ENCODE results near the gene CLC. TPM values are rescaled to one million over a fixed set of nuclear protein-coding genes. Genes with fewer than 3 reads are reported as not detected.

Gene CLC
- total and polyA plus RNA-seq, 2 of the 13 experiments (the other 11 are each of a cell fraction or from before 2014, with no cell fraction given): not detected

DNA sequence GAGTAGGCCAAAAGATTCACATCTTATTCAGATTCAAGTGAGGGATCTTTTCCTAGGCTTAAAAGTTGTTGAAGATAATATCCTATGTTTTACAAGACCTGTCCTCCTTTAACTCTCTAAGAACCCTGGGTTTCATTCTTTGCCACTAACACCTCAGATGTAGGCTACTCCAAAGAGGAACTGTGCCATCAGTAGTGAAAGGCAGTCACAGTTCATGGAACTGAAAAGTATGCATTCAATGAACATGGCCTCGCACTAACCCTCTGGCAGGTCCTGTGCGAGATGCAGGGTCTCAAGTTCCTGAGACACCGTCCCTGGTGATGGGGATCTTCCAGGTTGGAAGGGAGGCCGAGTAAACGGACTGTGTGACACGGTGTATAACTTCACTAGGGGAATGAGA lies 29.2 kb downstream of the CLC start:
- in situ Hi-C loops (cut with HindIII; ENCODE audit: extremely low pct_ligation_motif_present, low pct_unique_long_range_greater_than_20kb) (no loop called here), intact Hi-C loops (cut with micrococcal nuclease; ENCODE audit: unreplicated experiment) (no loop called here)
- Histone ChIP-seq H3K27ac (ENCODE audit: extremely low read length, insufficient read depth, low read length) (no peak overlapping the region), H3K27me3 (ENCODE audit: control insufficient read depth in 1 of 2, insufficient read depth in 2 of 2, low read length in 2 of 2) (no peaks in the 10 kb centered on the region; a peak in 2 of 5 replicates), H3K9ac (ENCODE audit: insufficient read depth, low read depth, low read length) (no peak overlapping the region), H4K20me1 (ENCODE audit: insufficient read depth, low read length) (no peaks in the 10 kb centered on the region), H3K9me3 (ENCODE audit: low read length) (no peaks in the 10 kb centered on the region), H2AFZ (ENCODE audit: low read length) (no peak overlapping the region), H3K4me3 (replicated peaks in 1 of 3; ENCODE audit: insufficient read depth in 1 of 3, low read depth in 2 of 3, low read length in 3 of 3) (no peak overlapping the region), H3K36me3 (replicated peaks in 1 of 2; ENCODE audit: control insufficient read depth in 1 of 2, insufficient read depth in 2 of 2, low read length in 2 of 2) (no peaks in the 10 kb centered on the region), H3K4me2 (ENCODE audit: low read depth, low read length) (no peak overlapping the region), H3K4me1 (ENCODE audit: insufficient read depth, low read length) (peaks cover 15% of the 10 kb centered on the region), H3K79me2 (ENCODE audit: insufficient read depth, low read length) (no peaks in the 10 kb centered on the region)
- ChIA-PET POLR2A (no interaction called here), CTCF (ENCODE audit: low intra/inter-chr PET ratio, low total read pairs) (no interaction called here)
- DNase-seq (ENCODE audit: low spot score): no peak
- BruUV-seq (replicated peaks): no TSS peak
- no peak for FAIRE-seq
- TF ChIP-seq, protein P1, sequence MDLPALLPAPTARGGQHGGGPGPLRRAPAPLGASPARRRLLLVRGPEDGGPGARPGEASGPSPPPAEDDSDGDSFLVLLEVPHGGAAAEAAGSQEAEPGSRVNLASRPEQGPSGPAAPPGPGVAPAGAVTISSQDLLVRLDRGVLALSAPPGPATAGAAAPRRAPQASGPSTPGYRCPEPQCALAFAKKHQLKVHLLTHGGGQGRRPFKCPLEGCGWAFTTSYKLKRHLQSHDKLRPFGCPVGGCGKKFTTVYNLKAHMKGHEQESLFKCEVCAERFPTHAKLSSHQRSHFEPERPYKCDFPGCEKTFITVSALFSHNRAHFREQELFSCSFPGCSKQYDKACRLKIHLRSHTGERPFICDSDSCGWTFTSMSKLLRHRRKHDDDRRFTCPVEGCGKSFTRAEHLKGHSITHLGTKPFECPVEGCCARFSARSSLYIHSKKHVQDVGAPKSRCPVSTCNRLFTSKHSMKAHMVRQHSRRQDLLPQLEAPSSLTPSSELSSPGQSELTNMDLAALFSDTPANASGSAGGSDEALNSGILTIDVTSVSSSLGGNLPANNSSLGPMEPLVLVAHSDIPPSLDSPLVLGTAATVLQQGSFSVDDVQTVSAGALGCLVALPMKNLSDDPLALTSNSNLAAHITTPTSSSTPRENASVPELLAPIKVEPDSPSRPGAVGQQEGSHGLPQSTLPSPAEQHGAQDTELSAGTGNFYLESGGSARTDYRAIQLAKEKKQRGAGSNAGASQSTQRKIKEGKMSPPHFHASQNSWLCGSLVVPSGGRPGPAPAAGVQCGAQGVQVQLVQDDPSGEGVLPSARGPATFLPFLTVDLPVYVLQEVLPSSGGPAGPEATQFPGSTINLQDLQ (CRISPR knock-in tag; IDR thresholded peaks at IDR 0.05): no peak
- TF ChIP-seq ZNF282 (IDR thresholded peaks at IDR 0.05; ENCODE audit: partially characterized antibody) (no peak), ZBTB42 (CRISPR knock-in tag; IDR thresholded peaks at IDR 0.05) (no peak)
- WGBS (ENCODE audit: low lambda C conversion rate): 29% methylated on average over 6 of the region's 6 CpGs
- ATAC-seq: no peak

- Histone ChIP-seq H2AFZ (ENCODE audit: low read length) (no peak overlapping the region), H3K79me2 (ENCODE audit: insufficient read depth, low read length) (no peaks in the 10 kb centered on the region), H4K20me1 (ENCODE audit: insufficient read depth, low read length) (no peaks in the 10 kb centered on the region), H3K27me3 (ENCODE audit: control insufficient read depth in 1 of 2, insufficient read depth in 2 of 2, low read length in 2 of 2) (peaks cover 0 to 2% of the 10 kb centered on the region in 2 experiments; a peak in 2 of 5 replicates), H3K4me3 (replicated peaks in 1 of 3; ENCODE audit: insufficient read depth in 1 of 3, low read depth in 2 of 3, low read length in 3 of 3) (no peak overlapping the region), H3K36me3 (replicated peaks in 1 of 2; ENCODE audit: control insufficient read depth in 1 of 2, insufficient read depth in 2 of 2, low read length in 2 of 2) (no peaks in the 10 kb centered on the region), H3K4me2 (ENCODE audit: low read depth, low read length) (no peak overlapping the region), H3K4me1 (ENCODE audit: insufficient read depth, low read length) (peaks cover 15% of the 10 kb centered on the region), H3K9me3 (ENCODE audit: low read length) (no peaks in the 10 kb centered on the region), H3K9ac (ENCODE audit: insufficient read depth, low read depth, low read length) (no peak overlapping the region), H3K27ac (ENCODE audit: extremely low read length, insufficient read depth, low read length) (no peak overlapping the region)
- no peak for FAIRE-seq
- ChIA-PET POLR2A (no interaction called here), CTCF (ENCODE audit: low intra/inter-chr PET ratio, low total read pairs) (no interaction called here)
- BruUV-seq (replicated peaks): no TSS peak
- in situ Hi-C loops (cut with HindIII; ENCODE audit: extremely low pct_ligation_motif_present, low pct_unique_long_range_greater_than_20kb): no loop called here
- TF ChIP-seq GABPA (IDR thresholded peaks at IDR 0.05; ENCODE audit: low read depth, low read length) (no peak), GABPA (CRISPR knock-in tag; IDR thresholded peaks at IDR 0.05; ENCODE audit: low read depth) (0 out of 2 replicates have a peak, but pooled peaks have one; percentile 47), ZSCAN22 (CRISPR knock-in tag; IDR thresholded peaks at IDR 0.05) (no peak)
- intact Hi-C loops (cut with micrococcal nuclease; ENCODE audit: unreplicated experiment): no loop called here
- no peak for ATAC-seq
- DNase-seq (ENCODE audit: low spot score): no peak
- WGBS (ENCODE audit: low lambda C conversion rate): 30% methylated on average over 7 of the region's 8 CpGs
Measured at GRCh38 chr19:39705578-39706188, 32.1 kb downstream of the CLC start.
